ENCODE measurements around the gene PNPLA2.

PNPLA2 gene

GRCh38 chr11:793556-793955 lies 25.2 kb upstream of the PNPLA2 start:
- Histone ChIP-seq H3F3A (ENCODE audit: insufficient read depth, low read length) (no peaks in the 10 kb centered on the region), H3K36me3 (ENCODE audit: insufficient read depth, low read length) (peaks cover 9% of the 10 kb centered on the region; the same call in 1 of the 2 replicates), H3K27ac (ENCODE audit: low read depth, low read length, poor library complexity, severe bottlenecking) (no peak overlapping the region), H3K4me2 (ENCODE audit: low read length) (no peak overlapping the region), H3K9ac (ENCODE audit: low read length) (no peak overlapping the region), H3K27me3 (ENCODE audit: insufficient read depth, low read length) (no peaks in the 10 kb centered on the region; the same call in 1 of the 2 replicates), H2AFZ (ENCODE audit: low read length) (no peak overlapping the region), H3K9me2 (ENCODE audit: low read depth, low read length) (no peaks in the 10 kb centered on the region), H3K79me2 (ENCODE audit: insufficient read depth, low read length) (no peaks in the 10 kb centered on the region), H3K4me1 (ENCODE audit: insufficient read depth, low read length, severe bottlenecking) (peaks cover 35% of the 10 kb centered on the region), H3K4me3 (ENCODE audit: low read depth, low read length, poor library complexity, severe bottlenecking) (no peak overlapping the region), H3K9me3 (ENCODE audit: low read length) (no peaks in the 10 kb centered on the region), H4K20me1 (ENCODE audit: insufficient read depth, low read length) (no peaks in the 10 kb centered on the region)
- TF ChIP-seq CTCF (IDR thresholded peaks at IDR 0.05; ENCODE audit: low read length) (no peak), EZH2 (IDR thresholded peaks at IDR 0.05; ENCODE audit: borderline replicate concordance, low read length) (no peak)

- no peaks in the 10 kb centered on the region for H3K79me2 ChIP-seq (ENCODE audit: insufficient read depth, low read length)
- H3K4me1 ChIP-seq (ENCODE audit: insufficient read depth, low read length, severe bottlenecking) = peaks cover 29% of the 10 kb centered on the region
- H3K9me2 ChIP-seq (ENCODE audit: low read depth, low read length) = no peaks in the 10 kb centered on the region
- H3K9me3 ChIP-seq (ENCODE audit: low read length) = no peaks in the 10 kb centered on the region
- H3K27me3 ChIP-seq (ENCODE audit: insufficient read depth, low read length) = no peaks in the 10 kb centered on the region
- H3F3A ChIP-seq (ENCODE audit: insufficient read depth, low read length) = no peaks in the 10 kb centered on the region
- no peak overlapping the region for H3K4me3 ChIP-seq (ENCODE audit: low read depth, low read length, poor library complexity, severe bottlenecking)
- no peaks in the 10 kb centered on the region for H4K20me1 ChIP-seq (ENCODE audit: insufficient read depth, low read length)
- H3K36me3 ChIP-seq (ENCODE audit: insufficient read depth, low read length) = peaks cover 12% of the 10 kb centered on the region; the same call in 1 of the 2 replicates
- H3K27ac ChIP-seq (ENCODE audit: low read depth, low read length, poor library complexity, severe bottlenecking) = no peak overlapping the region
- H2AFZ ChIP-seq (ENCODE audit: low read length) = no peak overlapping the region
- no peak overlapping the region for H3K4me2 ChIP-seq (ENCODE audit: low read length)
- no peak overlapping the region for H3K9ac ChIP-seq (ENCODE audit: low read length)
- TF ChIP-seq CTCF (IDR thresholded peaks at IDR 0.05; ENCODE audit: low read length) (no peak), EZH2 (IDR thresholded peaks at IDR 0.05; ENCODE audit: borderline replicate concordance, low read length) (no peak)
These were observed 24.5 kb upstream of the PNPLA2 start for GRCh38 chr11:794013-794765.

GRCh38 chr11:794766-795633 lies 23.7 kb upstream of the PNPLA2 start:
- H3K79me2 ChIP-seq (ENCODE audit: insufficient read depth, low read length) = no peaks in the 10 kb centered on the region
- H3K4me3 ChIP-seq (ENCODE audit: low read depth, low read length, poor library complexity, severe bottlenecking) = peak overlapping the region; percentile 86
- TF ChIP-seq CTCF (IDR thresholded peaks at IDR 0.05; ENCODE audit: low read length) (no peak), EZH2 (IDR thresholded peaks at IDR 0.05; ENCODE audit: borderline replicate concordance, low read length) (no peak)
- no peaks in the 10 kb centered on the region for H4K20me1 ChIP-seq (ENCODE audit: insufficient read depth, low read length)
- H3F3A ChIP-seq (ENCODE audit: insufficient read depth, low read length) = no peaks in the 10 kb centered on the region
- H3K27me3 ChIP-seq (ENCODE audit: insufficient read depth, low read length) = no peaks in the 10 kb centered on the region
- peaks cover 17% of the 10 kb centered on the region; the same call in 1 of the 2 replicates for H3K36me3 ChIP-seq (ENCODE audit: insufficient read depth, low read length)
- no peaks in the 10 kb centered on the region for H3K9me2 ChIP-seq (ENCODE audit: low read depth, low read length)
- peaks cover 23% of the 10 kb centered on the region for H3K4me1 ChIP-seq (ENCODE audit: insufficient read depth, low read length, severe bottlenecking)
- peak overlapping the region; percentile 97 for H3K4me2 ChIP-seq (ENCODE audit: low read length)
- H3K9ac ChIP-seq (ENCODE audit: low read length) = peak overlapping the region; percentile 83
- H3K27ac ChIP-seq (ENCODE audit: low read depth, low read length, poor library complexity, severe bottlenecking) = no peak overlapping the region
- H3K9me3 ChIP-seq (ENCODE audit: low read length) = no peaks in the 10 kb centered on the region
- no peak overlapping the region for H2AFZ ChIP-seq (ENCODE audit: low read length)
